ENCODE data around the gene SLC39A11.

GRCh38 chr17:72945473-72945872 lies 147.0 kb downstream of the SLC39A11 start:
- TF ChIP-seq TAF1 (IDR thresholded peaks at IDR 0.05; ENCODE audit: low read depth) (no peak), FOXM1 (IDR thresholded peaks at IDR 0.05; ENCODE audit: borderline replicate concordance, low read depth) (no peak), EP300 (IDR thresholded peaks at IDR 0.05; ENCODE audit: borderline replicate concordance) (no peak), TEAD4 (IDR thresholded peaks at IDR 0.05) (no peak), NFIC (IDR thresholded peaks at IDR 0.05) (no peak), YY1 (IDR thresholded peaks at IDR 0.05; ENCODE audit: low read depth) (no peak), REST (IDR thresholded peaks at IDR 0.05; ENCODE audit: low read depth) (no peak), CREB1 (IDR thresholded peaks at IDR 0.05; ENCODE audit: low read depth) (no peak), USF1 (IDR thresholded peaks at IDR 0.05) (no peak), EGR1 (IDR thresholded peaks at IDR 0.05) (no peak), CEBPB (IDR thresholded peaks at IDR 0.05) (no peak), TCF12 (IDR thresholded peaks at IDR 0.05; ENCODE audit: low read depth) (no peak)
